Measurements from ENCODE around the gene F2RL3. TPM values are rescaled to one million over a fixed set of nuclear protein-coding genes. Genes with fewer than 3 reads are reported as not detected.

F2RL3 gene
- total RNA-seq, 4 donors from 2014 or later, result 2.5 to 6.5 (median 5.0) TPM

DNA sequence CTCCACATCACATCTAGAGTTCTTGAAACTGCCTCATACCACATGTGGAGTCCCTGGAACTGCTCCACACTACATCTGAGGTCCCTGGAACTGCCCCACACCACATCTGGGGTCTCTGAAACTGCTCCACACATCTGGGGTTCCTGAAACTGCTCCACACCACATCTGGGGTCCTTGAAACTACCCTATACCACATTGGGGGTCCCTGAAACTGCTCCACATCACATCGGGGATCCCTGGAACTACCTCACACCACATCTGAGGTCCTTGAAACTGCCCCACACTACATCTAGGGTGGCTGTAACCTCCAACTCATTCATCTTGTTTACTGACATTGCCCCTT lies 33.8 kb downstream of the F2RL3 start:
- no peak for DNase-seq (ENCODE audit: extremely low spot score)
- intact Hi-C loops (cut with DNase I), result no loop called here
- 75% methylated on average over 1 of the region's 1 CpG for WGBS

DNA sequence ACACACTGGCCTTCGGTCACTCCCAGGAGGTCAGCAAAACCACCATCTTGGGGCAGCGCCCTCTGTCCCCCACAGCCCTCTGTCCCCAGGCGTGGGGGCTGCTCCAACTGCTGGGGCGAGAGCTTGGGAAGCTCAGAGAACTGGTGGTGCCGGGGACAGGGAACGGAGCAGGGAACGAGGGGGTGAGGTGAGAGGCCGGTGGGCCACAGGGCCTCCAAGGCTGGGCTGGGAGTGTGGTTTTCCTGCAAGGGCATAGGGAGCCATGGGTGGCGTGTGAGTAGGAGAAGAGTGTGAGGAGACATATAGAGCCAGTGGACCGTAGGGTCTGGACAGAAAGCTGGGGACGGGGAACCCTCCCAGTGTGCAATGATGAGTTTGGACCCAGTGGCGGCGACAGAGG lies 34.1 kb downstream of the F2RL3 start:
- no peak for DNase-seq (ENCODE audit: extremely low spot score)
- Histone ChIP-seq H3K9me3 (peaks cover 0 to 26% (median 19%) of the 10 kb centered on the region in 4 donors), H3K36me3 (peaks cover 0 to 31% (median 0%) of the 10 kb centered on the region in 4 donors), H3K27ac (replicated peaks in 1 of 4) (no peak overlapping the region), H3K4me1 (no peaks in the 10 kb centered on the region), H3K27me3 (no peaks in the 10 kb centered on the region), H3K4me3 (no peak overlapping the region)
- TF ChIP-seq POLR2AphosphoS5 (IDR thresholded peaks at IDR 0.05) (no peak), POLR2A (IDR thresholded peaks at IDR 0.05; ENCODE audit: low read depth) (no peak), EP300 (IDR thresholded peaks at IDR 0.05) (no peak)
- TF ChIP-seq, protein P1, sequence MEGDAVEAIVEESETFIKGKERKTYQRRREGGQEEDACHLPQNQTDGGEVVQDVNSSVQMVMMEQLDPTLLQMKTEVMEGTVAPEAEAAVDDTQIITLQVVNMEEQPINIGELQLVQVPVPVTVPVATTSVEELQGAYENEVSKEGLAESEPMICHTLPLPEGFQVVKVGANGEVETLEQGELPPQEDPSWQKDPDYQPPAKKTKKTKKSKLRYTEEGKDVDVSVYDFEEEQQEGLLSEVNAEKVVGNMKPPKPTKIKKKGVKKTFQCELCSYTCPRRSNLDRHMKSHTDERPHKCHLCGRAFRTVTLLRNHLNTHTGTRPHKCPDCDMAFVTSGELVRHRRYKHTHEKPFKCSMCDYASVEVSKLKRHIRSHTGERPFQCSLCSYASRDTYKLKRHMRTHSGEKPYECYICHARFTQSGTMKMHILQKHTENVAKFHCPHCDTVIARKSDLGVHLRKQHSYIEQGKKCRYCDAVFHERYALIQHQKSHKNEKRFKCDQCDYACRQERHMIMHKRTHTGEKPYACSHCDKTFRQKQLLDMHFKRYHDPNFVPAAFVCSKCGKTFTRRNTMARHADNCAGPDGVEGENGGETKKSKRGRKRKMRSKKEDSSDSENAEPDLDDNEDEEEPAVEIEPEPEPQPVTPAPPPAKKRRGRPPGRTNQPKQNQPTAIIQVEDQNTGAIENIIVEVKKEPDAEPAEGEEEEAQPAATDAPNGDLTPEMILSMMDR (IDR thresholded peaks at IDR 0.05), result no peak
- intact Hi-C loops (cut with DNase I), result no loop called here
- WGBS, result 90% methylated on average over 13 of the region's 13 CpGs

More for the DNA sequence above, 33.8 kb downstream of the F2RL3 start:
- TF ChIP-seq EP300 (IDR thresholded peaks at IDR 0.05) (no peak), POLR2AphosphoS5 (IDR thresholded peaks at IDR 0.05) (no peak), POLR2A (IDR thresholded peaks at IDR 0.05; ENCODE audit: low read depth) (no peak)
- TF ChIP-seq, protein P1 (IDR thresholded peaks at IDR 0.05), result no peak
- no peaks in the 10 kb centered on the region for H3K27me3 ChIP-seq
- no peak overlapping the region for H3K27ac ChIP-seq (replicated peaks in 1 of 4)
- no peak overlapping the region for H3K4me3 ChIP-seq
- H3K36me3 ChIP-seq, result peaks cover 0 to 29% (median 0%) of the 10 kb centered on the region in 4 donors
- H3K4me1 ChIP-seq, result no peaks in the 10 kb centered on the region
- H3K9me3 ChIP-seq, result peaks cover 0 to 26% (median 19%) of the 10 kb centered on the region in 4 donors

DNA sequence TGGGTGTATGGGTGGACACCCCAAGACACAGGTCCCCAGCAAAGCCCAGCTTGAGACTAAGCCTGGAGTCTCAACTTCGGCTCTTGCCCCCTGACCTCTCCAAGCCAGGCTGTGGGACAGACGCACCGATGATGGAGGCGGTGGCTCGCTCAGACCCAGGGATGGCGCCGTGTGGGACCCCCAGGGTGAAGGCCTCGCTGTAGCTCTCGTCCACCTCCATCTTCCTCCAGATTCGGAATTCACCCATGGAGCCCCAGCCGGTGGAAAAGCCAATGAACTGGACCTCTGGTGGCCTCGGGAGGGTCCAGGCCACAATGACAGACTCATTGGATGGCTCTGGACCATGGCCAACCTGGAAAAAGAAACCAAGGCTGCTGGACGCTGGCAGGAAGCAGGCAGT lies 39.1 kb downstream of the F2RL3 start:
- Histone ChIP-seq H3K4me1 (no peaks in the 10 kb centered on the region), H3K27me3 (peaks cover 0 to 6% (median 0%) of the 10 kb centered on the region in 4 donors), H3K27ac (replicated peaks in 1 of 4) (no peak overlapping the region), H3K4me3 (no peak overlapping the region), H3K9me3 (peaks cover 0 to 17% (median 11%) of the 10 kb centered on the region in 4 donors), H3K36me3 (peaks cover 0 to 11% (median 0%) of the 10 kb centered on the region in 4 donors)
- TF ChIP-seq EP300 (IDR thresholded peaks at IDR 0.05) (no peak), POLR2AphosphoS5 (IDR thresholded peaks at IDR 0.05) (no peak), POLR2A (IDR thresholded peaks at IDR 0.05; ENCODE audit: low read depth) (no peak)
- TF ChIP-seq, protein P1 (IDR thresholded peaks at IDR 0.05), result no peak
- intact Hi-C loops (cut with DNase I), result no loop called here
- no peak for DNase-seq (ENCODE audit: extremely low spot score)
- WGBS, result 96% methylated on average over 7 of the region's 13 CpGs

DNA sequence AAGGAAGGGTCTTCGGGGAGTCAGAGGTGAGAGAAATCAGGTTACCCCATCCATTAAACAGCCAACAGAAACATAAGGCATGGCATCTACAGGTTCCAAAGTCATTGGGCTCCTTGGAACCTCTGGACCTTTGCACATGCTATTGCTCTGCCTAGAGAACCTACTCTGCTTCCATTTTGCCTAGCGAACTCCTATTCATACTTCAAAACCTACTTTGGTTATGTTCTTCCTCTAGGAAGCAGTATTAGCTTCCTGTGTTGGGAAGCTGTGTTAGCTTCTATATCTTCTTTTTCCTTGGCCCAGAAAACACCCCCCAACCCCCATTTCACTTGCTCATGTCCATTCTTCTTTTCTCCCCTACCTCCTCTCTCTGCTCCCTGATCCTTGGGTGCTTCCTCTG lies 39.6 kb downstream of the F2RL3 start:
- no peak overlapping the region for H3K4me3 ChIP-seq
- H3K4me1 ChIP-seq, result no peaks in the 10 kb centered on the region
- WGBS, result 93% methylated on average over 2 of the region's 2 CpGs
- peaks cover 0 to 6% (median 0%) of the 10 kb centered on the region in 4 donors for H3K27me3 ChIP-seq
- no peak overlapping the region for H3K27ac ChIP-seq (replicated peaks in 1 of 4)
- peaks cover 0 to 9% (median 0%) of the 10 kb centered on the region in 4 donors for H3K36me3 ChIP-seq
- intact Hi-C loops (cut with DNase I), result no loop called here
- TF ChIP-seq, protein P1 (IDR thresholded peaks at IDR 0.05), result no peak
- TF ChIP-seq EP300 (IDR thresholded peaks at IDR 0.05) (no peak), POLR2AphosphoS5 (IDR thresholded peaks at IDR 0.05) (no peak), POLR2A (IDR thresholded peaks at IDR 0.05; ENCODE audit: low read depth) (no peak)
- DNase-seq (ENCODE audit: extremely low spot score), result no peak
- H3K9me3 ChIP-seq, result peaks cover 0 to 19% (median 11%) of the 10 kb centered on the region in 4 donors

DNA sequence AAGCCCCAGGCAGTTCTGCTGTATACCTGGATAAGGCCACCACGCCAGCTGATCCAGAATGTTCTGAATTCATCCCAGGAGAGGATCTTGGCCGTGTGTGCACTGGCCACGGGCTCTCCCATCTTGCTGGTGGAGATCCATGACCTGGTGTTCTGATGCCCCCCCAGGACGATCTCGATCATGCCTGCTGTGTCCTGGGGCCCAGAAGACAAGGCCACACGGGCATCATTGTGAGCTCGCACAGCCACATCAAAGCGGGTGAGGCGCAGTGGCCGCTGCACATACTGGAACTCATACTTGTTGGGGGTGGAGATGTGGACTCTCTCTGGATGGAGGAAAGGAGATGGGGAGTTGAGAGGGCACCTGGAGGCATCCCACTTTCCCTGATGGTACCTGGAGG lies 40.1 kb downstream of the F2RL3 start:
- TF ChIP-seq EP300 (IDR thresholded peaks at IDR 0.05) (no peak), POLR2AphosphoS5 (IDR thresholded peaks at IDR 0.05) (no peak), POLR2A (IDR thresholded peaks at IDR 0.05; ENCODE audit: low read depth) (no peak)
- TF ChIP-seq, protein P1 (IDR thresholded peaks at IDR 0.05), result no peak
- no peak for DNase-seq (ENCODE audit: extremely low spot score)
- Histone ChIP-seq H3K9me3 (peaks cover 0 to 25% (median 12%) of the 10 kb centered on the region in 4 donors), H3K36me3 (peaks cover 0 to 6% (median 0%) of the 10 kb centered on the region in 4 donors), H3K27me3 (peaks cover 0 to 6% (median 0%) of the 10 kb centered on the region in 4 donors), H3K27ac (replicated peaks in 1 of 4) (no peak overlapping the region), H3K4me1 (no peaks in the 10 kb centered on the region), H3K4me3 (no peak overlapping the region)
- WGBS, result 91% methylated on average over 10 of the region's 10 CpGs
- intact Hi-C loops (cut with DNase I), result no loop called here

Measured in esophagus muscularis mucosa (tissue), 4 donors.